OCI-LY7 (cell line): Measurements from ENCODE around the gene ZDHHC1.

ENCODE experiments used
- CTCF ChIP-seq: fragments of 200-600 bp; sonication (generic); conservative IDR thresholded peaks from 2 replicates; pipeline ENCODE4 v1.5.1; 2014; ENCODE audit warnings: mild to moderate bottlenecking, antibody characterized with exemption, low read length, moderate library complexity, mixed read lengths
- EZH2phosphoT487 ChIP-seq: fragments of 200-600 bp; sonication (generic); IDR thresholded peaks from 2 replicates; pipeline ENCODE4 v1.6.1; 2018; ENCODE audit warnings: low read depth, borderline replicate concordance, mild to moderate bottlenecking, mixed run types, antibody characterized with exemption, low read length, moderate library complexity, mixed read lengths

DNA sequence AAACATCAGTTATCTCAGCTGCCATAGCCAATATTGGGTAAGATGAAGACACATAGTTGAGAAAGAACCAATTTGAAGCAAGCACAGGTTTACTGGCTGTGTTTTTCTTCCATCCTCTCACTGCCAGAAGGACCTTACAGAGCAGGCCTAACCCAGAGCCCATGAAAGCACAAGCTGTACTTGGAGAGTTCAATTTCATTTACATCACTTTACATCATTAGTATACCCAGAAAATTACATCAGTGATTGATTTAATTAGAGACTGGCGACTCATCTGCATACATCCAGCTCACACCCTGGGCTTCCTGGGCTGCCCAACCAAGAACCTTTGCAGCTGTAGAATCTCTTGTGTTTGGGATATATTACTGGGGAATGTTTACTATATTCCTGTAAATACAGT lies 66.0 kb downstream of the ZDHHC1 start:
- TF ChIP-seq CTCF (no peak), EZH2phosphoT487 (no peak)
